Amniotic stem cell (primary cell): ENCODE results near the gene CSHL1.
"Not testable (repeated sequence)": the region's sequence is repeated elsewhere in the genome, so short reads cannot be mapped to it uniquely, and the experiment has no call there.

Experiments
- DNase-seq: peaks from one replicate; lab custom pipeline; 2025; lab: John Stamatoyannopoulos, UW

CSHL1 gene

DNA sequence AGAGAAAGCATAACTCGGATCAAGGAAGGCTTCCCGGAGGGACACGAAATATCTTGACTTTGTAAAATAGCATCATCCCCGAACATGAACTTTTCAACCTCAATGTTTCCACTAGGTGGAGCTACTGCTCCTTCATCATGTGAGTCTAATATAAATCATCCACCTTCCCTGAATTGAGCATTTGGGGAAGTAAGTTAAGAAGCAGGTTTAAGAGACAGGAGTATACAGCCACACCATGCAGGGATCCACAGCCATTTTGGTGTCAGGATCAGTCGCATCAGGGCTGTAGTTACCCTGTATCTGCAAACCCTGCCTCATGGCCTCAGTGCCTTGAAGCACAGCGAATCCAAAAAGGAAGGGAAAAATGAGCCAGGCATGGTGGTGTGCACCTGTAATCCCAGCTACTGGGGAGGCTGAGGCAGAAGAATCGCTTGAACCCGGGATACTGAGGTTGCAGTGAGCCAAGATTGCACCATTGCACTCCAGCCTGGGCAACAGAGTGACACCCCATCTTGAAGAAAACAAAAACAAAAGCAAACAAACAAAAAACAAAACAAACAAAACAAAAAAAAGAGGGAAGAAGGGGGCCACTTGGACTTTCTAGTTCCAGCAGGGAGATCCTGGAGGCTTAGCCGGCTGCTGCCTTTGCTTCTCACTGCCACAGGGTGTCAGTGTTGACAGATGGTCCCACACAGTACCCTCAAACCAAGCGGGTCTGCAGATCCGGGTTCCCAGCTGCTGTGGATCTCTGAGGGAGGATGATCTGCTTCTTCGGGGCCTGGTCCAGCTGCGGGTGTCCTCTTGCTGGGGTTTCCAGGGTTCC is 21.8 kb downstream of the CSHL1 start:
- DNase-seq, result not testable (repeated sequence)

DNA sequence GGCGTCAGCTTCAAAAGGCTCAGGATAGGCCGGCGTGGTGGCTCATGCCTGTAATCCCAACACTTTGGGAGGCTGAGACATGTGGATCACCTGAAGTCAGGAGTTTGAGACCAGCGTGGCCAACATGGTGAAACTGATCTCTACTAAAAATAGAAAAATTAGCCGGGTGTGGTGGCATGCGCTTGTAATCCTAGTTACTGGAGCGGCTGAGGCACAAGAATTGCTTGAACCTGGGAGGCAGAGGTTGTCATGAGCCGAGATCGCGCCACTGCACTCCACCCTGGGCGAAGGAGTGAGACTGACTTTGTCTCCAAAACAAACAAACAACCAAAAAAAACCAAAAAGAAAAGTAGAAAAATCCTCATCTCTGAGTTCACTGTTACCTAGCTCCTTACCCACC is 25.9 kb downstream of the CSHL1 start:
- not testable (repeated sequence) for DNase-seq

DNA sequence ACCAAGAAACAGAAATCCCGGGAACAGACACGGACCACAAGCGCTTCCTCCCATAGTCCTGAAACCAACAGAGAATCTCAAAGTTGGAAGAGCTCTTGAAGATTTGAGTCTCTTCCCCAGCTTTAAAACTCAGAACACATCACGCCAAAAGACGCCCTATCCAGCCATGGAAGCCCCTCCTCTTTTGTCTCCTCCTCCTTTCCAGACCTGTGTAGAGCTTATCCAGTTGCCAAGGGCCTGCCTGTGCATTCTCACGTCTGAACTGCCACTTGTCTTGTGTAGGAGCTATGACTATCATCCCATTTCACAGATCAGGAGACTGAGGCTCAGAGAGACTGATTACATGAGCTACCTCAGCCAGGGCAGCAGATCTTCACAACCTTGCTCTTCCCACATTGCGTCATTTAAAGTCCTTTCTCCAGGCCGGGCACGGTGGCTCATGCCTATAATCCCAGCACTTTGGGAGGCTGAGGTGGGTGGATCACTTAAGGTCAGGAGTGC is 28.4 kb downstream of the CSHL1 start:
- DNase-seq, result not testable (repeated sequence)

DNA sequence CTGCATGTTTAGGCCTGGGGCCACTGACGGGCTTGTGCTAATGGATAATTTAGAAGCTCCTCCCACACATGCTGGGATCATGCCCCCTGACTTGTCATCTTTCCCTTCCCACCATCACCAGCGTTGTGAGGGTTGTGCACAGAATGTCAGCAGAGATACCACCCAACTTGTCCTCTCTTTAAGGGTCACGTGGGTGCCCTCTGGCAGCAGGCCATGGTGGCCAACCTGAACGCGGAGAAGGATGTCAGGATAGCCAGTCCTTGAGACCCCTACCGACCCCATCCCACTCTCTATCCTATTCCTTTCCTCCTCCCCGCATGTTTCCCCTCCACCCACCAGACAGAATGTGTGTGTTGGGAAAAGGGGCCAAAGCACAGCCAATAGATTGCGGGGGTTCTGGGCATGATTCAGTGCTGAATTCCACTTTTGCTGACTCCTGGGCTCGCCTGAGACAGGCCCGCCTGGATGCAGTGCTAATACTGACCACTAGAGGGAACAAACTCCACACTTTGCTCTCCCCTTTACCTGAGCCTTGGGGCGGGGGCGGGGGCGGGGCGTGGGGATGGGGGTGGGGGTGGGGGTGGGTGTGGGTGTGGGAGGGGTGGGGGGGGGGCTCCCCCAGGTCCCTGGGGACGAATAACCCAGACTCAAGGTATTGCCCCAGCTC is 29.0 kb downstream of the CSHL1 start, which contains the start of gene GH2:
GH2 (minus strand) TSS at position 10 of the 667 bp plus-strand sequence. CDS start 143 bp downstream, outside the sequence.
- no peak for DNase-seq

DNA sequence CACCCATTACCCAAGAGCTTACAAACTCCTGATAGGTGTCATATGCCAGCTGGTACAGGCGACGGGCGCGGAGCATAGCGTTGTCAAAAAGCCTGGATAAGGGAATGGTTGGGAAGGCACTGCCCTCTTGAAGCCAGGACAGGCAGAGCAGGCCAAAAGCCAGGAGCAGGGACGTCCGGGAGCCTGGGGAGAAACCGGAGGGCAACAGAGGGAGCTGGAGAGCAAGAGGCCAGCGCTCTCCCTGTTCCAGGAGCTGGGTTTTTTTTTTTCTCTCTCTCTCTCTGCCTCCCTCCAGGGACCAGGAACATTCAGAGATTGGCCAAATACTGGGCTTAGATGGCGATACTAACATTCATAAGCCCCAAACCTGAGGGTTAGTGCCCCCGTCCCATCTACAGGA is 29.7 kb downstream of the CSHL1 start:
- DNase-seq, result not testable (repeated sequence)

DNA sequence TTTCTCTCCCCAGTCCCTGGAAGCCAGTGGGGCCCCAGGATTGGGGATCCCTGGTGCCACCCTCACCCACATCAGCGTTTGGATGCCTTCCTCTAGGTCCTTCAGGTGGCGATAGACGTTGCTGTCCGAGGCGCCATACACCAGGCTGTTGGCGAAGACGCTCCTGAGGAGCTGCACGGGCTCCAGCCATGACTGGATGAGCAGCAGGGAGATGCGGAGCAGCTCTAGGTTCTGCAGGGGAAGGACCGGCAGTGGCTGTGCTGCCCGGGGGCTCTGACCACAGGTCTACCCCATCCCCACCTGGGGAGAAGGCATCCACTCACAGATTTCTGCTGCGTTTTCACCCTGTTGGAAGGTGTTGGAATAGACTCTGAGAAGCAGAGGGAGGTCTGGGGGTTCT is 30.4 kb downstream of the CSHL1 start:
- no peak for DNase-seq

DNA sequence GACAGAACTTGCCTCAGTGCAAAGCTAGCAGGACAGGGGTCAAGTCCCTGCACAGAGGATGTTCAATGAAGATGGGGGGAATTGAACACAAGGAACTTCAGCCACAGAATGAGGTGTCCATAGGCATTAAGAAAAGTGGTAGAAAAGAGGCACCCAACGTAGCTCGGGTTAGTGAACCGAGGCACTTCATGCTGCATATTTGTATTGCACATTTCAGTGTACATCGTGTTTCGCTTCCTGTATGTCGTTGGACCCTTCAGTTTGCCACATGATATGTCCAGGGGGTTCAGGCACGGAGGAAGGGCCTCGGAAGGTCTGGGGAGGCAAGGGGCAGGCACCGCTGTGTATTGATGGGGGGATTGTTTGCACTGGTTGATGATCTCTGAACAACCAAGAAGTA is 32.6 kb downstream of the CSHL1 start:
- DNase-seq, result not testable (repeated sequence)

DNA sequence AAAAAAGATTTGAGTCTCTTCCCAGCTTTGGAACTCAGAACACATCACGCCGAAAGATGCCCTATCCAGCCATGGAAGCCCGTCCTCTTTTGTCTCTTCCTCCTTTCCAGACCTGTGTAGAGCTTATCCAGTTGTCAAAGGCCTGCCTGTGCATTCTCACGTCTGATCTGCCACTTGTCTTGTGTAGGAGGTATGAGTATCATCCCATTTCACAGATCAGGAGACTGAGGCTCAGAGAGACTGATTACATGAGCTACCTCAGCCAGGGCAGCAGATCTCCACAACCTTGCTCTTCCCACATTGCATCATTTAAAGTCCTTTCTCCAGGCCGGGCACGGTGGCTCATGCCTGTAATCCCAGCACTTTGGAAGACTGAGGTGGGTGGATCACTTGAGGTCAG is 36.4 kb downstream of the CSHL1 start:
- not testable (repeated sequence) for DNase-seq

DNA sequence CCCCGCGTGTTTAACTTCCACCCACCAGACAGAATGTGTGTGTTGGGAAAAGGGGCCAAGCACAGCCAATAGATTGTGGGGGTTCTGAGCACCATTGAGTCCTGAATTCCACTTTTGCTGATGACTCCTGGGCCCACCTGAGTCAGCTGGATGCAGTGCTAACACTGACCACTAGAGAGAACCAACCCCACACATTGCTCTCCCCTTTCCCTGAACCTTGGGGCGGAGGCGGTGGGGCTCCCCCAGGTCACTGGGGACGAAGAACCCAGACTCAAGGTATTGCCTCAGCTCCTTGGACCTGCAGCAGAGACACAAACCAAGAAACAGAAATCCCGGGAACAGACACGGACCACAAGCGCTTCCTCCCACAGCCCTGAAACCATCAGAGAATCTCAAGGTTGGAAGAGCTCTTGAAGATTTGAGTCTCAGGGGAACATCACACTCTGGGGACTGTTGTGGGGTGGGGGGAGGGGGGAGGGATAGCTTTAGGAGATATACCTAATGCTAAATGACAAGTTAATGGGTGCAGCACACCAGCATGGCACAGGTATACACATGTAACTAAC is 36.9 kb downstream of the CSHL1 start:
- DNase-seq, result not testable (repeated sequence)

DNA sequence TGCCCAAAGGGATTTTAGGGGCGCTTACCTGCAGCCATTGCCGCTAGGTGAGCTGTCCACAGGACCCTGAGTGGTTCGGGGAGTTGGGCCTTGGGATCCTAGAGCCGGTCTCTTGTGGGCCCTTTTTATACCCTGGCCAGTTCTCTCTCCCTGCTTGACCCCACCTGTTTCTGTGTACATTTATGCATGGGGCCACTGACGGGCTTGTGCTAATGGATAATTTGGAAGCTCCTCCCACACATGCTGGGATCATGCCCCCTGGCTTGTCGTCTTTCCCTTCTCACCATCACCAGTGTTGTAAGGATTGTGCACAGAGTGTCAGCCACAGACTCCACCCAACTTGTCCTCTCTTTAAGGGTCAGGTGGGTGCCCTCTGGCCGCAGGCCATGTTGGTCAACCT is 37.5 kb downstream of the CSHL1 start, which contains the start of gene CSH2:
CSH2 (minus strand) TSS at position 101 of the 400 bp plus-strand sequence; CDS start at position 38, 63 bp downstream.
- DNase-seq, result not testable (repeated sequence)

DNA sequence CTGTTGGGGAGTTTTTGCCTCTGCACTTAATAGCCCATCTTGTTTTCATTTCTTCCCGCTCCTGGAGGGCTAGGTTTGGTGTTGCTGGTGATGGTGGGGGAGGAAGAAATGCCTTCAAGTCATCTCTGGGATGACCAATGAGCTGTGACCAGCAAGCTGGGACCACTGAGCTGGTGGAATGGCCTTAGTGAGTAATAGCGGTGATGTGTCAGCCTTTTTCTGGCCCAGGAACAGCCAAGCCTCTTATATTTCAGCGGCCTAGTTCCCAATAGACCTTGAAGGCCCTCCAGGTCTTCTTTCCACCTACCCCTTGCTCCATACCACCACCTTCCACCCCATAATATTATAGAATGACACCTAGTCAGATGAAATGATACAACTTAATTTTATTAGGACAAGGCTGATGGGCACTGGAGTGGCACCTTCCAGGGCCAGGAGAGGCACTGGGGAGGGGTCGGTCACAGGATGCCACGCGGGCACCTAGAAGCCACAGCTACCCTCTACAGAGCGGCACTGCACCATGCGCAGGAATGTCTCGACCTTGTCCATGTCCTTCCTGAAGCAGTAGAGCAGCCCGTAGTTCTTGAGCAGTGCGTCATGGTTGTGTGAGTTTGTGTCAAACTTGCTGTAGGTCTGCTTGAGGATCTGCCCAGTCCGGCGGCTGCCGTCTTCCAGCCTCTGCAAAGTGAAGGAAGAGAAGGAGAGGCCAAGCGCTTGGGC is 39.3 kb downstream of the CSHL1 start:
- not testable (repeated sequence) for DNase-seq

DNA sequence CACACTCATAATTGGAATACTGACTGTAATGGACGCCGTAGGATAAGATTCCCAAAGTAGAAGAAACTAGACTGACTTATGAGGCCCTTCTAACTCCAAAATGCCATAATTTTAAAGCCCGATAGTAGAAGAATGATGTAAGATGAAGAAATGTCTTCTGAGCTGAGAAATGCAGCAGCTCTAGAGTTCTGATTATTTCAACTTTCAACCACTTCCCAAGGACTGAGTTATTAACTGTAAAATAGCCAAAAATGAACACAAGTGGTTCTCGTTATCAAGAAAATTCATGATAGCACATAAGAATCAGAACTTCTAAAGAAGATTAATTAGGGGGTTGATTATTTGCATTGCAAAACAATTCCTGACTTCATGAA is 40.8 kb downstream of the CSHL1 start:
- DNase-seq, result not testable (repeated sequence)

DNA sequence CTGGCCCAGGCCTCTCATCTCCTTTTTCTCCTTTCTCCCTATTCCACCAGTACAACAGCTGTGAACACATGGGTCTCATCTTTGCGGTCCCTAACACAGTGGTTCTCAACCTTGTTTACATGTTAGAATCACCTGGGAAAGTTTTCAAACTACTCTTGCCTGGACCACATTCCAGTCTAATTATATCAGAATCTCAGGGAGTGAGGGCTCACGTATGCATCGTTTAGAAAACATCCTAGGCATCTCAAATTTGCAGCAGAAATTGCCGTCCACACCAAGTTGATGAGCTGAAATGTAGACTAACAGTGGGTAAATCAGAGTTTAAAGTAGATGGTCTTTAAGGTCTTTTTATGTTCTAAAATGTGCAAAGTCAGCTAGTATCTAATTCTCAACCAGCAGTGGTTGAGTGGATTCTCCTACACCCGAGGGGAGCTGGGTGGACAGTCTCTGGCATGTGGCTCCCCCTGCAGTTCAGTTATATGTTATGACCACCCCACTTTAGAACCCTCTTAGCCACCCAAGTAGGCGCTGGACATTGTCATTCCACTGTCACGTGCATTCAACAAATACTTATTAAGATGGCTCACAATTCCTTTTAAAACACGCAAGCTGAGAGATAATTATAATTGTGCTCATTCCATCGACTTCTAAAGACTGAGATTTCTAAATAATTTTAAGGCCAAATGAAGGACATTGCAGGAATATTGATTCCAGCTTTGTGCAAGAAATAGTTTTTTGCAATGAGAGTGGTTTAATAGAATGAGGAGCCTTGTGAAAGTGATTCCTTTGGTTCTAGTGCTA is 41.4 kb downstream of the CSHL1 start:
- not testable (repeated sequence) for DNase-seq

DNA sequence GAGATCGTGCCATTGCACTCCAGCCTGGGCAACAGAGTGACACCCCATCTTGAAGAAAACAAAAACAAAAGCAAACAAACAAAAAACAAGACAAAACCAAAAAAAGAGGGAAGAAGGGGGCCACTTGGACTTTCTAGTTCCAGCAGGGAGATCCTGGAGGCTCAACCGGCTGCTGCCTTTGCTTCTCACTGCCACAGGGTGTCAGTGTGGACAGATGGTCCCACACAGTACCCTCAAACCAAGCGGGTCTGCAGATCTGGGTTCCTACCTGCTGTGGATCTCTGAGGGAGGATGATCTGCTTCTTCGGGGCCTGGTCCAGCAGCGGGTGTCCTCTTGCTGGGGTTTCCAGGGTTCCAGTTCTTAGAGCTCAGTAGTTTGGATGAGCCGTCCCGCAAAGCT is 44.4 kb downstream of the CSHL1 start:
- not testable (repeated sequence) for DNase-seq
